GM23338 (cell line): ENCODE data around the gene MSANTD4. TPM values are rescaled to one million over a fixed set of nuclear protein-coding genes. Genes with fewer than 3 reads are reported as not detected.

Source experiments
- ATAC-seq: fragments of 200-7000 bp; cut with Tn5 transposase; 3 replicates; pipeline ENCODE4 v1.9.1; 2020
- DNase-seq: peaks from one replicate; pipeline ENCODE4 v3.0.0-alpha.2; 2015; ENCODE audit warnings: low spot score
- H2AFZ ChIP-seq: fragments of 200-600 bp; sonication (generic); 2 replicates; pipeline ENCODE4 v1.8.0; 2016; ENCODE audit warnings: antibody characterized with exemption, mild to moderate bottlenecking, moderate library complexity
- H3F3A ChIP-seq: fragments of 200-600 bp; sonication (generic); replicated peaks from 2 replicates; pipeline ENCODE4 v1.8.0; 2017; ENCODE audit warnings: antibody characterized with exemption, mixed run types, low read depth
- H3K27ac ChIP-seq: fragments of 200-600 bp; sonication (generic); 2 replicates; pipeline ENCODE4 v1.6.1; 2016; ENCODE audit warnings: low read depth
- H3K27me3 ChIP-seq: fragments of 200-600 bp; sonication (generic); 2 replicates; pipeline ENCODE4 v1.8.0; 2016; ENCODE audit warnings: mild to moderate bottlenecking, mixed run types, moderate library complexity; ENCODE audit not compliant: insufficient read depth
- H3K36me3 ChIP-seq: fragments of 200-600 bp; sonication (generic); 2 replicates; pipeline ENCODE4 v1.8.0; 2016; ENCODE audit warnings: mild to moderate bottlenecking; ENCODE audit not compliant: insufficient read depth
- H3K4me1 ChIP-seq: fragments of 200-600 bp; sonication (generic); 2 replicates; pipeline ENCODE4 v1.8.0; 2016; ENCODE audit warnings: mild to moderate bottlenecking, moderate library complexity; ENCODE audit not compliant: insufficient read depth
- H3K4me2 ChIP-seq: fragments of 200-600 bp; sonication (generic); 2 replicates; pipeline ENCODE4 v1.7.1; 2017; ENCODE audit warnings: mixed run types
- H3K4me3 ChIP-seq: fragments of 200-600 bp; sonication (generic); 2 replicates; pipeline ENCODE4 v1.6.1; 2016; ENCODE audit warnings: mixed run types
- H3K79me2 ChIP-seq: fragments of 200-600 bp; sonication (generic); replicated peaks from 2 replicates; pipeline ENCODE4 v1.8.0; 2017; ENCODE audit warnings: mild to moderate bottlenecking; ENCODE audit not compliant: insufficient read depth
- H3K9me2 ChIP-seq: fragments of 200-600 bp; sonication (generic); 2 replicates; pipeline ENCODE4 v1.8.0; 2017; ENCODE audit not compliant: insufficient read depth
- H4K20me1 ChIP-seq: fragments of 200-600 bp; sonication (generic); replicated peaks from 2 replicates; pipeline ENCODE4 v1.8.0; 2017; ENCODE audit warnings: mild to moderate bottlenecking; ENCODE audit not compliant: insufficient read depth
- H3K27ac Mint-ChIP-seq: 2 replicates; pipeline ENCODE4 v1.8.0; 2020; ENCODE audit warnings: inconsistent platforms, mild to moderate bottlenecking, moderate library complexity, mixed read lengths
- H3K27me3 Mint-ChIP-seq: 3 replicates; pipeline ENCODE4 v1.8.0; 2022; ENCODE audit warnings: low read depth, mild to moderate bottlenecking, moderate library complexity, mixed read lengths, inconsistent platforms; ENCODE audit not compliant: insufficient read depth, poor library complexity
- H3K36me3 Mint-ChIP-seq: 3 replicates; pipeline ENCODE4 v1.8.0; 2021; ENCODE audit warnings: low read depth, mild to moderate bottlenecking, inconsistent platforms, moderate library complexity, mixed read lengths
- H3K4me1 Mint-ChIP-seq: 3 replicates; pipeline ENCODE4 v1.8.0; 2020; ENCODE audit warnings: mild to moderate bottlenecking, inconsistent platforms, mixed read lengths
- H3K4me3 Mint-ChIP-seq: 3 replicates; pipeline ENCODE4 v1.8.0; 2021; ENCODE audit warnings: moderate library complexity, mild to moderate bottlenecking, inconsistent platforms, mixed read lengths
- H3K9me3 Mint-ChIP-seq: 3 replicates; pipeline ENCODE4 v1.8.0; 2020; ENCODE audit warnings: moderate library complexity, mild to moderate bottlenecking, inconsistent platforms, mixed read lengths
- CREB1 ChIP-seq: fragments of 250-450 bp; sonication (Bioruptor Pico); IDR thresholded peaks from 2 replicates; pipeline ENCODE4 v1.5.0; 2020; ENCODE audit warnings: low read depth, mild to moderate bottlenecking, moderate library complexity
- ETS1 ChIP-seq: IDR thresholded peaks from 2 replicates; pipeline ENCODE4 v1.6.1; 2016; ENCODE audit warnings: antibody characterized with exemption
- EZH2 ChIP-seq: fragments of 200-600 bp; sonication (generic); IDR thresholded peaks from one replicate; pipeline ENCODE4 v1.8.0; 2017; ENCODE audit warnings: antibody characterized with exemption, mild to moderate bottlenecking, low read depth; ENCODE audit not compliant: unreplicated experiment
- EZH2phosphoT487 ChIP-seq: fragments of 200-600 bp; sonication (generic); IDR thresholded peaks from one replicate; pipeline ENCODE4 v1.8.1; 2018; ENCODE audit warnings: antibody characterized with exemption; ENCODE audit not compliant: unreplicated experiment
- JUNB ChIP-seq: IDR thresholded peaks from one replicate; pipeline ENCODE4 v1.6.1; 2016; ENCODE audit warnings: antibody characterized with exemption; ENCODE audit not compliant: unreplicated experiment
- REST ChIP-seq: IDR thresholded peaks from one replicate; pipeline ENCODE4 v1.6.1; 2018; ENCODE audit warnings: antibody characterized with exemption; ENCODE audit not compliant: unreplicated experiment
- STAT1 ChIP-seq: IDR thresholded peaks from one replicate; pipeline ENCODE4 v1.6.1; 2016; ENCODE audit warnings: antibody characterized with exemption; ENCODE audit not compliant: unreplicated experiment
- polyA plus RNA-seq: library from polyadenylated mRNA; unstranded; fragments of >200 nt; fragmentation: Nextera tagmentation; extraction: Ambion mirVana; gene quantifications from 2 replicates; pipeline ENCODE4 v1.2.1, GENCODE V29; 2016
- total RNA-seq: library from RNA; depleted of rRNA; stranded (reverse); fragments of >200 nt; shearing (Covaris generic); gene quantifications from 2 replicates; pipeline ENCODE4 v1.2.3, GENCODE V29; 2014
- TF ChIP-seq, protein P1 (sequence below): fragments of 250-450 bp; sonication (Bioruptor Pico); IDR thresholded peaks from 2 replicates; pipeline ENCODE4 v1.5.0; 2020; ENCODE audit warnings: mild to moderate bottlenecking, moderate library complexity

MSANTD4 gene
- total and polyA plus RNA-seq, 2 experiments from 2014 or later = 13.2 to 31.1 TPM

GRCh38 chr11:106001304-106002012, 20.6 kb downstream of the MSANTD4 start:
- Histone ChIP-seq H3K4me3 (no peak overlapping the region), H3K27me3 (no peaks in the 10 kb centered on the region), H2AFZ (no peak overlapping the region), H3K79me2 (peaks cover 23% of the 10 kb centered on the region), H4K20me1 (no peaks in the 10 kb centered on the region), H3K27ac (no peak overlapping the region), H3K36me3 (peaks cover 21% of the 10 kb centered on the region; the same call in 1 of the 2 replicates), H3K4me1 (no peaks in the 10 kb centered on the region; the same call in 1 of the 2 replicates), H3K4me2 (no peak overlapping the region), H3K9me2 (0 out of 2 replicates have a peak, but pooled peaks cover 5% of the 10 kb centered on the region), H3F3A (no peaks in the 10 kb centered on the region)
- Mint-ChIP-seq H3K4me1 (peaks cover 12% of the 10 kb centered on the region), H3K36me3 (peaks cover 58% of the 10 kb centered on the region), H3K9me3 (peaks cover 33% of the 10 kb centered on the region), H3K4me3 (no peak overlapping the region), H3K27me3 (peaks cover 8% of the 10 kb centered on the region), H3K27ac (no peak overlapping the region)
- no peak for TF ChIP-seq EZH2
- no peak for TF ChIP-seq JUNB
- no peak for TF ChIP-seq ETS1
- TF ChIP-seq STAT1 = no peak
- TF ChIP-seq, protein P1, sequence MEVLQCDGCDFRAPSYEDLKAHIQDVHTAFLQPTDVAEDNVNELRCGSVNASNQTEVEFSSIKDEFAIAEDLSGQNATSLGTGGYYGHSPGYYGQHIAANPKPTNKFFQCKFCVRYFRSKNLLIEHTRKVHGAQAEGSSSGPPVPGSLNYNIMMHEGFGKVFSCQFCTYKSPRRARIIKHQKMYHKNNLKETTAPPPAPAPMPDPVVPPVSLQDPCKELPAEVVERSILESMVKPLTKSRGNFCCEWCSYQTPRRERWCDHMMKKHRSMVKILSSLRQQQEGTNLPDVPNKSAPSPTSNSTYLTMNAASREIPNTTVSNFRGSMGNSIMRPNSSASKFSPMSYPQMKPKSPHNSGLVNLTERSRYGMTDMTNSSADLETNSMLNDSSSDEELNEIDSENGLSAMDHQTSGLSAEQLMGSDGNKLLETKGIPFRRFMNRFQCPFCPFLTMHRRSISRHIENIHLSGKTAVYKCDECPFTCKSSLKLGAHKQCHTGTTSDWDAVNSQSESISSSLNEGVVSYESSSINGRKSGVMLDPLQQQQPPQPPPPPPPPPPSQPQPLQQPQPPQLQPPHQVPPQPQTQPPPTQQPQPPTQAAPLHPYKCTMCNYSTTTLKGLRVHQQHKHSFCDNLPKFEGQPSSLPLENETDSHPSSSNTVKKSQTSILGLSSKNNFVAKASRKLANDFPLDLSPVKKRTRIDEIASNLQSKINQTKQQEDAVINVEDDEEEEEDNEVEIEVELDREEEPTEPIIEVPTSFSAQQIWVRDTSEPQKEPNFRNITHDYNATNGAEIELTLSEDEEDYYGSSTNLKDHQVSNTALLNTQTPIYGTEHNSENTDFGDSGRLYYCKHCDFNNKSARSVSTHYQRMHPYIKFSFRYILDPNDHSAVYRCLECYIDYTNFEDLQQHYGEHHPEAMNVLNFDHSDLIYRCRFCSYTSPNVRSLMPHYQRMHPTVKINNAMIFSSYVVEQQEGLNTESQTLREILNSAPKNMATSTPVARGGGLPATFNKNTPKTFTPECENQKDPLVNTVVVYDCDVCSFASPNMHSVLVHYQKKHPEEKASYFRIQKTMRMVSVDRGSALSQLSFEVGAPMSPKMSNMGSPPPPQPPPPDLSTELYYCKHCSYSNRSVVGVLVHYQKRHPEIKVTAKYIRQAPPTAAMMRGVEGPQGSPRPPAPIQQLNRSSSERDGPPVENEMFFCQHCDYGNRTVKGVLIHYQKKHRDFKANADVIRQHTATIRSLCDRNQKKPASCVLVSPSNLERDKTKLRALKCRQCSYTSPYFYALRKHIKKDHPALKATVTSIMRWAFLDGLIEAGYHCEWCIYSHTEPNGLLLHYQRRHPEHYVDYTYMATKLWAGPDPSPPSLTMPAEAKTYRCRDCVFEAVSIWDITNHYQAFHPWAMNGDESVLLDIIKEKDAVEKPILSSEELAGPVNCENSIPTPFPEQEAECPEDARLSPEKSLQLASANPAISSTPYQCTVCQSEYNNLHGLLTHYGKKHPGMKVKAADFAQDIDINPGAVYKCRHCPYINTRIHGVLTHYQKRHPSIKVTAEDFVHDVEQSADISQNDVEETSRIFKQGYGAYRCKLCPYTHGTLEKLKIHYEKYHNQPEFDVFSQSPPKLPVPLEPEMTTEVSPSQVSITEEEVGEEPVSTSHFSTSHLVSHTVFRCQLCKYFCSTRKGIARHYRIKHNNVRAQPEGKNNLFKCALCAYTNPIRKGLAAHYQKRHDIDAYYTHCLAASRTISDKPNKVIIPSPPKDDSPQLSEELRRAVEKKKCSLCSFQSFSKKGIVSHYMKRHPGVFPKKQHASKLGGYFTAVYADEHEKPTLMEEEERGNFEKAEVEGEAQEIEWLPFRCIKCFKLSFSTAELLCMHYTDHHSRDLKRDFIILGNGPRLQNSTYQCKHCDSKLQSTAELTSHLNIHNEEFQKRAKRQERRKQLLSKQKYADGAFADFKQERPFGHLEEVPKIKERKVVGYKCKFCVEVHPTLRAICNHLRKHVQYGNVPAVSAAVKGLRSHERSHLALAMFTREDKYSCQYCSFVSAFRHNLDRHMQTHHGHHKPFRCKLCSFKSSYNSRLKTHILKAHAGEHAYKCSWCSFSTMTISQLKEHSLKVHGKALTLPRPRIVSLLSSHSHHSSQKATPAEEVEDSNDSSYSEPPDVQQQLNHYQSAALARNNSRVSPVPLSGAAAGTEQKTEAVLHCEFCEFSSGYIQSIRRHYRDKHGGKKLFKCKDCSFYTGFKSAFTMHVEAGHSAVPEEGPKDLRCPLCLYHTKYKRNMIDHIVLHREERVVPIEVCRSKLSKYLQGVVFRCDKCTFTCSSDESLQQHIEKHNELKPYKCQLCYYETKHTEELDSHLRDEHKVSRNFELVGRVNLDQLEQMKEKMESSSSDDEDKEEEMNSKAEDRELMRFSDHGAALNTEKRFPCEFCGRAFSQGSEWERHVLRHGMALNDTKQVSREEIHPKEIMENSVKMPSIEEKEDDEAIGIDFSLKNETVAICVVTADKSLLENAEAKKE = no peak
- no peak for TF ChIP-seq REST
- TF ChIP-seq CREB1 = no peak
- TF ChIP-seq EZH2phosphoT487 = no peak
- DNase-seq (no peak), ATAC-seq (no peak)
